K562 (cell line): ENCODE results near the gene TOMM5. TPM values are rescaled to one million over a fixed set of nuclear protein-coding genes. Genes with fewer than 3 reads are reported as not detected.

Experiments
- ATAC-seq: fragments of 200-7000 bp; cut with Tn5 transposase; 3 replicates; pipeline ENCODE4 v1.9.1; 2020; ENCODE audit warnings: moderate library complexity
- BruUV-seq: library from RNA; stranded (reverse); fragments of 400-500 nt; replicated peaks from 2 replicates; lab custom pipeline; 2021; lab: Mats Ljungman, UMichigan
- CTCF ChIA-PET: fragments of 300-600 bp; formaldehyde crosslinking; extraction: SDS; loops from one replicate; lab custom pipeline; 2021; ENCODE audit warnings: low intra/inter-chr PET ratio; lab: Yijun Ruan, JAX
- POLR2A ChIA-PET: fragments of 300-600, 350-650 bp; sonication (Branson Sonifier 250); formaldehyde crosslinking; extraction: SDS; loops from one replicate; lab custom pipeline; 2021; ENCODE audit warnings: antibody characterized with exemption, inconsistent platforms; lab: Yijun Ruan, JAX
- DNase-seq, 4 experiments: peaks; one replicate each; pipeline versions ENCODE4 v3.0.0 to v3.0.0-alpha.2; 2011 to 2018; ENCODE audit warnings: low spot score in 3 of 4, mixed read lengths in 3 of 4; ENCODE audit errors: extremely low read depth in 1 of 4
- FAIRE-seq: peaks from 2 replicates; lab custom pipeline; 2011; peaks lifted over from hg19 to GRCh38; lab: Jason Lieb, UNC
- H2AFZ ChIP-seq: 2 replicates; pipeline ENCODE4 v1.6.0; 2011; ENCODE audit warnings: low read depth, low read length, control low read depth, inconsistent platforms
- H3K27ac ChIP-seq: fragments of 200-600 bp; 3 replicates; pipeline ENCODE4 v1.8.0; 2011; ENCODE audit warnings: low read depth, mild to moderate bottlenecking, control low read depth, inconsistent platforms, low read length, moderate library complexity, mixed read lengths; ENCODE audit errors: extremely low read depth
- H3K27me3 ChIP-seq, 2 experiments: fragments of 300-600 bp in 1 of 2; 2 replicates in 1 of 2; 3 replicates in 1 of 2; pipeline versions ENCODE4 v1.6.0 to v1.8.0; 2011; ENCODE audit warnings: inconsistent platforms in 2 of 2, low read length in 2 of 2, mild to moderate bottlenecking in 1 of 2, mixed read lengths in 1 of 2, moderate library complexity in 1 of 2; ENCODE audit not compliant: control insufficient read depth in 2 of 2, insufficient read depth in 2 of 2
- H3K36me3 ChIP-seq: fragments of 300-600 bp; 3 replicates; pipeline ENCODE4 v1.8.0; 2011; ENCODE audit warnings: mild to moderate bottlenecking, low read length, inconsistent platforms; ENCODE audit not compliant: control insufficient read depth, insufficient read depth
- H3K4me1 ChIP-seq, 2 experiments: fragments of 200-600 bp in 1 of 2; replicated peaks in 1 of 2; 2 replicates in 1 of 2; 3 replicates in 1 of 2; pipeline versions ENCODE4 v1.5.1 to v1.8.0; 2011; ENCODE audit warnings: inconsistent platforms in 2 of 2, low read length in 2 of 2, mild to moderate bottlenecking in 1 of 2, mixed read lengths in 1 of 2, moderate library complexity in 1 of 2; ENCODE audit not compliant: control insufficient read depth in 2 of 2, insufficient read depth in 2 of 2
- H3K4me2 ChIP-seq: 2 replicates; pipeline ENCODE4 v1.6.1; 2011; ENCODE audit warnings: low read length, control low read depth, inconsistent platforms, mixed read lengths; ENCODE audit not compliant: insufficient read depth
- H3K4me3 ChIP-seq: fragments of 200-600 bp; sonication (generic), shearing (Covaris generic); 2 replicates; pipeline ENCODE4 v1.5.1; 2016; ENCODE audit warnings: control low read depth, inconsistent platforms
- H3K79me2 ChIP-seq: fragments of 200-600 bp; 3 replicates; pipeline ENCODE4 v1.8.0; 2011; ENCODE audit warnings: low read length, inconsistent platforms; ENCODE audit not compliant: control insufficient read depth, insufficient read depth
- H3K9ac ChIP-seq, 2 experiments: 2 replicates each; pipeline versions ENCODE4 v1.6.0 to v1.6.1; 2011; ENCODE audit warnings: low read depth in 2 of 2, low read length in 2 of 2, control low read depth in 1 of 2, inconsistent platforms in 1 of 2, mild to moderate bottlenecking in 1 of 2, mixed read lengths in 1 of 2; ENCODE audit not compliant: insufficient read depth in 1 of 2
- H3K9me1 ChIP-seq: one replicate; pipeline ENCODE4 v1.6.0; 2011; ENCODE audit warnings: inconsistent platforms, mild to moderate bottlenecking, low read length, moderate library complexity; ENCODE audit not compliant: control insufficient read depth, insufficient read depth
- H3K9me3 ChIP-seq: replicated peaks from 2 replicates; pipeline ENCODE4 v1.5.1; 2011; ENCODE audit warnings: low read depth, low read length, inconsistent platforms; ENCODE audit not compliant: control insufficient read depth, insufficient read depth
- H4K20me1 ChIP-seq: replicated peaks from 2 replicates; pipeline ENCODE4 v1.6.1; 2011; ENCODE audit warnings: low read length, inconsistent platforms, mixed read lengths; ENCODE audit not compliant: control insufficient read depth, insufficient read depth
- BACH1 ChIP-seq: fragments of 200-800 bp; sonication (Bioruptor generic); IDR thresholded peaks from 2 replicates; pipeline ENCODE4 v1.6.1; 2016; ENCODE audit warnings: missing genetic modification characterization, missing compliant biosample characterization
- BHLHE40 ChIP-seq: IDR thresholded peaks from 2 replicates; pipeline ENCODE4 v1.6.1; 2011; ENCODE audit warnings: low read length, improper control_type of control experiment
- TCF7L2 ChIP-seq: fragments of 150-350 bp; IDR thresholded peaks from 2 replicates; pipeline ENCODE4 v1.6.1; 2016; ENCODE audit warnings: low read depth, mild to moderate bottlenecking, low read length, moderate library complexity
- ZNF408 ChIP-seq: fragments of 250-450 bp; sonication (Bioruptor Pico); IDR thresholded peaks from 2 replicates; pipeline ENCODE4 v1.4.0; 2020; ENCODE audit warnings: low read depth, mild to moderate bottlenecking, moderate library complexity
- WGBS: fragments of 100-300 bp; shearing (Covaris generic); methylation state at CpG from one replicate; pipeline ENCODE4 v1.1.6; 2016; ENCODE audit warnings: low coverage, mixed read lengths; ENCODE audit not compliant: insufficient coverage; ENCODE audit errors: missing lambda C conversion rate; 5-methylcytosine and 5-hydroxymethylcytosine counted together
- in situ Hi-C: fragments of 300-500 bp; cut with MboI; formaldehyde crosslinking; loops from 4 replicates; pipeline ENCODE4 v1.15.0; 2018; ENCODE audit warnings: inconsistent platforms, mixed read lengths
- intact Hi-C: fragments of 100-400 bp; cut with micrococcal nuclease; formaldehyde crosslinking; loops from 2 replicates; pipeline ENCODE4 v1.14.2; 2022
- polyA plus RNA-seq, 8 experiments: library from polyadenylated mRNA; depleted of rRNA in 4 of 8; stranded (reverse) in 5 of 8; unstranded in 3 of 8; fragments of >200 nt; fragmentation: Nextera tagmentation in 2 of 8; fragmentation: Illumina TruSeq in 1 of 8; extraction: Ambion mirVana in 2 of 8; extraction: Trizol in 1 of 8; gene quantifications; 2 replicates each; pipeline versions ENCODE4 v1.2.1 to v1.2.3, GENCODE V29; 2011 to 2014; ENCODE audit warnings: inconsistent platforms in 1 of 8, missing spikeins in 1 of 8
- total RNA-seq, 7 experiments: library from RNA; depleted of rRNA in 6 of 7; stranded (reverse); fragments of >200 nt in 6 of 7; fragmentation: Illumina TruSeq in 2 of 7; extraction: Trizol in 2 of 7; gene quantifications; 2 replicates each; pipeline versions ENCODE4 v1.2.1 to v1.2.3, GENCODE V29; 2011 to 2021; ENCODE audit warnings: low replicate concordance in 1 of 7

Gene TOMM5
- total and polyA plus RNA-seq, 9 of the 15 experiments (the other 6 are each of a cell fraction or from before 2014, with no cell fraction given), result 262 to 1,742 (median 496) TPM

DNA sequence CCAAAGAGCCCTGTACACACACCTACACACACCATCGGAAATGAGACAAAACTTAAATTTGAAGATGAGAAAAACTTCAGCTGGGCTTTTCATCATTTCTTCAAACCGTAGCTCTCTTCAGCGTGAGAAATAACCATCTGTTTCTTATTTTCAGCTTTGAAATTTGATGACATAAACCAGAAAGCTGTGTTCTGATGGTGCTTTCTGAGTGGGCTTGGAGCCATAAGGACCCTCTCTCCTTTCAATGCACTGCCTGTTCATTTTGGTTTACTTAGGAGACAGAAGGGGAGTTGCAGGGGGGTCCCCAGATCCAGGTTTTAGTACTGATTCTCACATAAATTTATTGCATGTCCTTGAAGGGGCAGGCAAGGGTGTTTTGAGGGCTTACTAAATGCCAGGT, 25.7 kb downstream of the TOMM5 start:
- peaks cover 0 to 2% of the 10 kb centered on the region in 2 experiments; a peak in 1 of 5 replicates for H3K4me1 ChIP-seq
- H3K27ac ChIP-seq, result no peak overlapping the region
- ATAC-seq (no peak), FAIRE-seq (no peak), DNase-seq (no peak)
- in situ Hi-C loops, result no loop called here
- H3K4me2 ChIP-seq, result no peak overlapping the region
- ChIA-PET POLR2A (interaction anchor here (1.0 kb wide), 1 partner anchor 9 kb away, joined by 4 read pairs; no protein-coding TSS in a partner anchor), CTCF (interaction anchor here (0.6 kb wide), 1 partner anchor 28 kb away, joined by 6 read pairs; no protein-coding TSS in a partner anchor)
- WGBS, result 93% methylated on average over 3 of the region's 3 CpGs
- peaks cover 10% of the 10 kb centered on the region; the same call in 1 of the 3 replicates for H3K79me2 ChIP-seq
- TF ChIP-seq ZNF408 (CRISPR knock-in tag), result no peak
- TF ChIP-seq BACH1 (tag), result no peak
- no peak for TF ChIP-seq TCF7L2
- TF ChIP-seq BHLHE40, result no peak
- no peak overlapping the region for H2AFZ ChIP-seq
- H3K4me3 ChIP-seq, result no peak overlapping the region
- H3K9me3 ChIP-seq, result no peaks in the 10 kb centered on the region; the same call in 1 of the 2 replicates
- no peaks in the 10 kb centered on the region for H4K20me1 ChIP-seq
- no peak overlapping the region for H3K9ac ChIP-seq
- peaks cover 19% of the 10 kb centered on the region; the same call in 2 of the 3 replicates for H3K36me3 ChIP-seq
- H3K27me3 ChIP-seq, result no peaks in the 10 kb centered on the region
- H3K9me1 ChIP-seq, result no peaks in the 10 kb centered on the region
- no TSS peak for BruUV-seq
- intact Hi-C loops, result no loop called here
